HG03432 (cell line): ENCODE results near the gene TPSAB1.
"Not testable (repeated sequence)": the region's sequence is repeated elsewhere in the genome, so short reads cannot be mapped to it uniquely, and the experiment has no call there.

Source experiments
- ATAC-seq: cut with Tn5 transposase; IDR thresholded peaks from one replicate; pipeline ENCODE4 v1.9.1; 2021; ENCODE audit warnings: mild to moderate bottlenecking, moderate library complexity; ENCODE audit not compliant: unreplicated experiment

TPSAB1 gene

DNA sequence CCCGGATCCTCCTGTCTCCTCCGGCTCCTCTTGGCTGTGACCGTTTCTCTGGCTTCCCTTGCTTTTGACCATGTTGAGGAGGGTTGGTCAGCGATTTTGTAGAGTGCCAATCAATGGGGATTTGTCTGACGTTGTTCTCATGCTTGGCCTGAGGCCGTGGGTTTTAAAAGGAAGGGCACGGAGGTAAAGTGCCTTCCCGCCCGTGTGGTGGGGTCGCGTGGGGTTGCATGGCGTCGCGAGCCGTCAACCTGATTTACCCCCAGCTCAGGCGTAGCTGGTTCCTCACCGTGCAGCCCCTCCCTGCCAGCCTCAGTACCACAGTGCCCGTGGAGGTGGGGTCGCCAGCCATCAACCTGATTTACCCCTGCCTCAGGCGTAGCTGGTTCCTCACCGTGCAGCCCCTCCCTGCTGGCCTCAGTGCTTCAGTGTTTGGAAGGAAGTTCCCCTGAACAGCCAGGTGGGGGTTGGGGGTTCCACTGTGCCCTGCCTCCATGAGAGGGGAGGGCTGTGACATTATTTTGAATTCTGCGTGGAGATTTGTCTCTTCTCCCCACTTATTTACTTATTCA is 5.0 kb downstream of the TPSAB1 start:
- no peak for ATAC-seq

DNA sequence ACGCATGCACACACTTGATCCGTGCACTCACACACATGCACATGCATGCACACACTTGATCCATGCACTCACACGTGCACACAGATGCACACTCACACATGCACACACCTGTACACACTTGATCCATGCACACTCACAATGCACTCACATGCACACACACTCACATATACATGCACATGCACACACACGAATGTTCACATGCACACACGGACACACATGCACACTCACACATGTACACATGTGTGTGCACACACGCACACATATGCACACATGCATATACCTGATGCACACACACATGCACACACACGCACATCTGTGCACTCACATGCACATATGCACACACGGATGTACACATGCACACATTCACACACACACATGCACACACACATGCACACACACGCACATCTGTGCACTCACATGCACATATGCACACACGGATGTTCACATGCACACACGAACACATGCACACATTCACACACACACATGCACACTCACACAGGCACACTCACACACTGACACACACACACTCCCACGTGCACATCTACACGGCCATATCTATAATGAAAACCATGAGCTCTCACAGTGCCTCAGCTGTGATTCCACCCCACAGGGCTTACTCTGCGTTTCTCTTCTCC is 7.5 kb downstream of the TPSAB1 start:
- not testable (repeated sequence) for ATAC-seq

DNA sequence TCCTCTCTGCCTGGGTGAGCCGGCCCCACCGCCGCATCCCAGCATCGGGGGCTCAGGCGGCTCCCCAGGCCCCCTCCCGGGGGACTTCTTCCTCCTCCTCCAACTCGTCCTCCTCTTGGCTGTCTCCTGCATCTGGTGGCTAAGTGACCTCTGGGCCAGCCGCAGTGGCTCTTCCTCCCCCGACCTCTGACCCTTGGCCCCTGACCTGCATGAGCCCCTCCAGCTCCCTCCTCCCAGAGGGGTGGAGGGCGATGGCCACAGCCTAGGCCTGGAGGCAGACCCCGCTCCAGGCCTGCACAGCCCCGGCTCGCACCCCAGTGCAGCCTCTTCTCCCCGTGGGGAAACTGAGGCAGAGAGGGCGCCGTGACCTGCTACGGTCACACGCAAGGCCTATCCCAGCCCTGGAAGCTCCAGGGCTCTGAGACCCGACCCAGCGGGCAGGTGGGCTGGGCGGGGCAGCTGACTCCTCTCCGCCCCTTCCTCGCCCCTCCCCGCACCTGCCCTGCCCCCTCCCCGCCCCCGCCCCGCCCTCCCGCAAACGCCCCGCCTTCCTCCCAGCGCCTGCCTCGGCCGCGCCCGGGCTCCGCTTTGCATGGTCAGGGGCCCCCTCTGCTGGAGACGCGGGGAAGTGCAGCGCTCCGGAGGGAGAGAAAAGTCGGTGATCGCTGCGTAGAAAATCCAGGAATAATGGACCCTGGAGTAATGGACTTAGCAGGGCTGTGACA is 8.7 kb downstream of the TPSAB1 start:
- not testable (repeated sequence) for ATAC-seq

DNA sequence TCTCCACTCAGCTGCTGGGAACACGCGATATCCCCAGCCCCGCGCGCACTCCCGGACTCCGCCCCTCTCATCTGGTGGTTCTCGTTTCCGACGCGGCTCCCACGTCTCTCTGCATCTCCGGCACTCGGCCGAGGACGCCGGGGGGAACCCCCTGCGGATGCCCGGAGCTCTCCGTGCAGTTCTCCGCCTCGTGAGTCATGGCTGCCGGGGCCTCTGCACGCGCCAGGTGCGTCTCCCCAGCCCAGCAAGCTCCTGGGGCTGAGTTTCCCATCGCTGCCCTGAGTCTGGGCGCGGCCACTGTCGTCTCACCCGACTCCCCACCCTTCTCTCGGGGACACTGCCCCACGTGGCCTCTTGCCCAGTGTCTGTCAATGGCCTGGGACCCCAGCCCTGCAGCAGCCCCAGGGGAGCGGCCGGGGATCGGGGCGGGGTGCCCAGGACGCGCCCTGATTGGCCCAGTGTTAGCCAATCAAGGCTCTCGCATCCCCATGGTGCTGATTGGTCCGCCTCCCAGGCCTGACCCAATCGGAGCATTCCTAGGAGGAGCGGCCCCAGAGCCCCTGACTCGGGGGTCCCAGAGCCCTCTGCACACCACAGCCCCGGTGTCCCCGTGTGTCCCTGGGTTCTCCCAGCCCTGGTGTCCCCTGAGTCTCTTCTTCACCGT is 13.3 kb downstream of the TPSAB1 start:
- ATAC-seq: not testable (repeated sequence)

- ATAC-seq: not testable (repeated sequence)
These were observed 14.3 kb downstream of the TPSAB1 start for GRCh38 chr16:1254821-1255220.

DNA sequence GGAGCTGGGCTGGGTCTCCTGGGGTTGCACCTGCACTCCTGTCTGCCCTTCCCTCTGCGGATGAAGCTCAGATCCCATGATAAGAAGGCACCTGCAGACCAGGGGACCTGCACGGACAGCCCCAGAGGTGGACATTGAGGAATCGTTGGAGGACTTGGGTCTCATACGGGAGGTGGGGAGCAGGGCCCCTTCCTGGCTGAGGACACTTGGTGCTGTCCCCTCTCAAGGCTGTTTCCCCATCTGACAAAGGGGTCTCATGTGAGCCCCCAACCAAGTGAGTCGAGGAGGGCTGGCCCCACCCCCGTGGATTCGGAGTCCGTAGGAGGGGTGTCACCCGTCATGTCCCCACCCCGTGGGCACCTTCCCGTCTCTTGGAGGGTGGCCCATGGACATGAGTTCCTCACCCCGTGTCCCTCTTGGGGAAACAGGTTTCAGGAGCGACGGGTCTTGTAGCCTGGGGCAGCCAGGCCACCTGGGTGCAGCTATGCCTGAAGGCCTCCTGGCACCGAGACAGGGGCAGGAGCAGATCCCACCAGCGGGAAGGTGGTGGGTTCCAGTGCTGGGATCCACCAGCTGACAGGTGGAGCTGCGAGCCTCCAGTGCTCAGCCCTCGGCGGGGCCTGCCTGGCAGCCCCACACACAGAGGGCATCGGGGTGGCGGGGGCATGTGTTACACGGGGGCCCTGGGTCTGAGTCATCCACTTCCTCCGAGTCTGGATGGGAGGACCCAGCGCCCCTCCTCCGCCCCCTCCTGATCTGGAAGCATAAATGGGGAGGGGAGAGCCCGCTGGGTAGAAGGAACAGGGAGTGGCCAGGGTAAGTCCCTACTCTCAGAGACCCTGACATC is 15.0 kb downstream of the TPSAB1 start, which contains the start of gene TPSD1:
TSS of gene TPSD1 (plus strand) at position 794 of the 847 bp plus-strand sequence. CDS start 212 bp downstream, outside the sequence.
- ATAC-seq: not testable (repeated sequence)

DNA sequence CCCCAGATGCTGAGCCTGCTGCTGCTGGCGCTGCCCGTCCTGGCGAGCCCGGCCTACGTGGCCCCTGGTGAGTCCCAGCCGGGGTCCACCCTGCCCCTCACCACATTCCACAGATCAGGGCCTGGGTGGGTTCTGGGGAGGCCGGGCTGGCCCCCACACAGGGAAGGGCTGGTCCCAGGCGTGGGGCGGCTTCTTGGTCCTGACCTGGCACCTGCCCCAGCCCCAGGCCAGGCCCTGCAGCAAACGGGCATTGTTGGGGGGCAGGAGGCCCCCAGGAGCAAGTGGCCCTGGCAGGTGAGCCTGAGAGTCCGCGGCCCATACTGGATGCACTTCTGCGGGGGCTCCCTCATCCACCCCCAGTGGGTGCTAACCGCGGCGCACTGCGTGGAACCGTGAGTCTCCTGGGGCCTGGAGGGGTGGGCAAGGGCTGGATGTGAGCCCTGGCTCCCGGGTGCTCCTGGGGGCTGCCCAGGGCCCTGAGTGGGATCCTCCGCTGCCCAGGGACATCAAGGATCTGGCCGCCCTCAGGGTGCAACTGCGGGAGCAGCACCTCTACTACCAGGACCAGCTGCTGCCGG is 15.9 kb downstream of the TPSAB1 start:
- not testable (repeated sequence) for ATAC-seq

- ATAC-seq: no peak
These were observed 16.4 kb downstream of the TPSAB1 start for GRCh38 chr16:1256874-1257322.

- ATAC-seq: no peak
These were observed 17.2 kb downstream of the TPSAB1 start for GRCh38 chr16:1257561-1258224.

GRCh38 chr16:1258225-1258600 is 17.7 kb downstream of the TPSAB1 start:
- ATAC-seq: no peak

- ATAC-seq: no peak
These were observed 18.6 kb downstream of the TPSAB1 start for GRCh38 chr16:1258906-1259759.

- ATAC-seq: no peak
These were observed 19.2 kb downstream of the TPSAB1 start for GRCh38 chr16:1259760-1260068.

- no peak for ATAC-seq
These were observed 19.7 kb downstream of the TPSAB1 start for GRCh38 chr16:1260101-1260680.

GRCh38 chr16:1261131-1261892 is 20.8 kb downstream of the TPSAB1 start:
- ATAC-seq: no peak

- no peak for ATAC-seq
These were observed 21.8 kb downstream of the TPSAB1 start for GRCh38 chr16:1262210-1262845.

GRCh38 chr16:1262846-1263221 is 22.3 kb downstream of the TPSAB1 start:
- no peak for ATAC-seq

- ATAC-seq: no peak
These were observed 23.3 kb downstream of the TPSAB1 start for GRCh38 chr16:1263591-1264344.
